Panc1 (cell line): ENCODE data around the gene SPARCL1. TPM values are rescaled to one million over a fixed set of nuclear protein-coding genes. Genes with fewer than 3 reads are reported as not detected.

Source experiments
- ATAC-seq: fragments of 200-7000 bp; cut with Tn5 transposase; 2 replicates; pipeline ENCODE4 v1.9.1; 2020; ENCODE audit warnings: mild to moderate bottlenecking, moderate library complexity
- BruUV-seq: library from RNA; stranded (reverse); fragments of 400-500 nt; replicated peaks from 2 replicates; lab custom pipeline; 2021; lab: Mats Ljungman, UMichigan
- CTCF ChIA-PET: fragments of 300-600 bp; sonication (Branson Sonifier 250); formaldehyde crosslinking; loops from one replicate; lab custom pipeline; 2022; ENCODE audit warnings: antibody characterized with exemption; lab: Charles Lee
- POLR2A ChIA-PET: fragments of 300-600 bp; sonication (Branson Sonifier 250); formaldehyde crosslinking; loops from one replicate; lab custom pipeline; 2022; ENCODE audit warnings: antibody characterized with exemption; lab: Charles Lee
- DNase-seq: peaks from one replicate; pipeline ENCODE4 v3.0.0-alpha.2; 2010; ENCODE audit warnings: low read depth, low spot score
- H3K27ac ChIP-seq: 2 replicates; pipeline ENCODE4 v1.5.1; 2011; ENCODE audit warnings: mild to moderate bottlenecking, low read length, inconsistent platforms
- H3K27me3 ChIP-seq: fragments of 200-500 bp; sonication (Bioruptor generic); 2 replicates; pipeline ENCODE4 v1.6.0; 2014; ENCODE audit warnings: low read length, inconsistent platforms; ENCODE audit not compliant: control insufficient read depth, insufficient read depth
- H3K36me3 ChIP-seq: fragments of 200-500 bp; sonication (Bioruptor generic); 2 replicates; pipeline ENCODE4 v1.5.1; 2014; ENCODE audit warnings: inconsistent platforms, mild to moderate bottlenecking, low read length, moderate library complexity; ENCODE audit not compliant: control insufficient read depth, insufficient read depth
- H3K4me1 ChIP-seq: 2 replicates; pipeline ENCODE4 v1.5.1; 2011; ENCODE audit warnings: inconsistent platforms, mild to moderate bottlenecking, low read length, moderate library complexity; ENCODE audit not compliant: control insufficient read depth, insufficient read depth
- H3K4me3 ChIP-seq, 2 experiments: 2 replicates each; pipeline ENCODE4 v1.5.1; 2011 to 2012; ENCODE audit warnings: low read depth in 2 of 2, low read length in 2 of 2, mild to moderate bottlenecking in 2 of 2, inconsistent platforms in 1 of 2, moderate library complexity in 1 of 2
- H3K9me3 ChIP-seq: fragments of 200-500 bp; sonication (Bioruptor generic); 2 replicates; pipeline ENCODE4 v1.5.1; 2014; ENCODE audit warnings: low read depth, mild to moderate bottlenecking, inconsistent platforms, low read length, moderate library complexity; ENCODE audit not compliant: control insufficient read depth, insufficient read depth
- POLR2AphosphoS5 ChIP-seq: IDR thresholded peaks from 2 replicates; pipeline ENCODE4 v1.6.1; 2012; ENCODE audit warnings: mild to moderate bottlenecking, low read depth, low read length, moderate library complexity
- SIN3A ChIP-seq: IDR thresholded peaks from 2 replicates; pipeline ENCODE4 v1.6.1; 2012; ENCODE audit warnings: low read depth, mild to moderate bottlenecking, low read length, moderate library complexity, borderline replicate concordance; ENCODE audit not compliant: insufficient read depth
- TCF7L2 ChIP-seq: IDR thresholded peaks from 2 replicates; pipeline ENCODE4 v1.6.1; 2011; ENCODE audit warnings: mild to moderate bottlenecking, low read depth, low read length, inconsistent platforms
- in situ Hi-C: cut with HindIII; loops from 2 replicates; pipeline ENCODE4 v1.10.0; 2016; ENCODE audit warnings: low sequenced_read_pairs, low pct_unique_long_range_greater_than_20kb
- intact Hi-C: fragments of 100-400 bp; cut with micrococcal nuclease; formaldehyde crosslinking; loops from one replicate; pipeline ENCODE4 v1.10.0; 2022; ENCODE audit not compliant: unreplicated experiment
- total RNA-seq: library from RNA; stranded (reverse); gene quantifications from one replicate; pipeline ENCODE4 v1.2.1, GENCODE V29; 2021; ENCODE audit not compliant: unreplicated experiment
- TF ChIP-seq, protein P1 (sequence below): fragments of 450-650 bp; IDR thresholded peaks from 2 replicates; pipeline ENCODE4 v1.5.1; 2017; ENCODE audit warnings: mild to moderate bottlenecking
- TF ChIP-seq, protein P2 (sequence below), 2 experiments: IDR thresholded peaks; 2 replicates each; pipeline ENCODE4 v1.6.1; 2011 to 2012; ENCODE audit warnings: low read depth in 2 of 2, control low read depth in 1 of 2, low read length in 1 of 2, mild to moderate bottlenecking in 1 of 2, moderate library complexity in 1 of 2; ENCODE audit not compliant: insufficient read depth in 1 of 2

The SPARCL1 gene
- total RNA-seq, 1 experiment from 2014 or later, result 0.57 TPM

DNA sequence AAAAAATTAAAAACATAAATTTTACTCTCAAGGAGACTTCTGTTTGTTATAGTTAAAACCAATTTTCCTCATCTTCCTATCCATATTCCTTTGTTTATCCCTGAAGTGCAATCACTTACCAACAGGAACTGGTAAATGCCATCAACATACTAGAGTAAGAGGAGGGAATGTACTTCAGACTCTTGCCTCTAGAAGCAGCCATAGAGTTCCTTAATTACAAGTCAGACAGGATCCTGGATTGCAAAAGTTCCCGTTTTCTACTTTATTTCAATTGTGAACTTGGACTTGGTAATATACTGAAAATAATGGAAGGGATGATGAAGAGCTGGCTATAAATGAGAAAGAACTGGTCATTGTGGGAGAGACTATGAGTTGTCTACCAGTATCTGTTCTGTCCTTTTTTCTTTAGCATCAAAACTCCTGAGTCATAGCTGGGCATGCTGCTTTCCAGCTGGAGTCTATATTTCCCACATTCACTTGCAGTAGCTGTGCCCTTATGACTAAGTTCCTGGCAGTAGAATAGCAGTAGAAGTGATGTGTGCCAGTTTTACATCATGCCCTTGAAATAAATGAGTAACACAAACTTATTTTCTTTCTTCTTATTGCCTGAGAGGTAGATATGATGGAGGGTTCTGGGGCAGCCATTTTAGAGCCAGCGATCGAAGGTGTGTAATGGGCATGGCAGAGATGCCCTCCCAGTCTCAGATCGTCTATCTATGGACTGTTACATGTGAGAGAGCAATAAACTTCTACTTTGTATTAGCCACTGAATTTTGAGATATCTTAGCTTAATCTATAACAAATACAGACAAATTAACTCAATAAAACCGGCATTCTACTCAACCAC lies 26.8 kb upstream of the SPARCL1 start:
- POLR2A ChIA-PET, result no interaction called here
- intact Hi-C loops (no loop called here), in situ Hi-C loops (no loop called here)
- Histone ChIP-seq H3K4me1 (no peaks in the 10 kb centered on the region), H3K9me3 (no peaks in the 10 kb centered on the region), H3K27me3 (no peaks in the 10 kb centered on the region), H3K36me3 (no peaks in the 10 kb centered on the region), H3K4me3 (no peak overlapping the region), H3K27ac (no peak overlapping the region)
- no peak for DNase-seq
- CTCF ChIA-PET, result no interaction called here
- ATAC-seq, result no peak
- TF ChIP-seq POLR2AphosphoS5 (no peak), TCF7L2 (no peak), SIN3A (no peak)
- TF ChIP-seq, protein P1, sequence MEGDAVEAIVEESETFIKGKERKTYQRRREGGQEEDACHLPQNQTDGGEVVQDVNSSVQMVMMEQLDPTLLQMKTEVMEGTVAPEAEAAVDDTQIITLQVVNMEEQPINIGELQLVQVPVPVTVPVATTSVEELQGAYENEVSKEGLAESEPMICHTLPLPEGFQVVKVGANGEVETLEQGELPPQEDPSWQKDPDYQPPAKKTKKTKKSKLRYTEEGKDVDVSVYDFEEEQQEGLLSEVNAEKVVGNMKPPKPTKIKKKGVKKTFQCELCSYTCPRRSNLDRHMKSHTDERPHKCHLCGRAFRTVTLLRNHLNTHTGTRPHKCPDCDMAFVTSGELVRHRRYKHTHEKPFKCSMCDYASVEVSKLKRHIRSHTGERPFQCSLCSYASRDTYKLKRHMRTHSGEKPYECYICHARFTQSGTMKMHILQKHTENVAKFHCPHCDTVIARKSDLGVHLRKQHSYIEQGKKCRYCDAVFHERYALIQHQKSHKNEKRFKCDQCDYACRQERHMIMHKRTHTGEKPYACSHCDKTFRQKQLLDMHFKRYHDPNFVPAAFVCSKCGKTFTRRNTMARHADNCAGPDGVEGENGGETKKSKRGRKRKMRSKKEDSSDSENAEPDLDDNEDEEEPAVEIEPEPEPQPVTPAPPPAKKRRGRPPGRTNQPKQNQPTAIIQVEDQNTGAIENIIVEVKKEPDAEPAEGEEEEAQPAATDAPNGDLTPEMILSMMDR, result no peak
- TF ChIP-seq, protein P2, sequence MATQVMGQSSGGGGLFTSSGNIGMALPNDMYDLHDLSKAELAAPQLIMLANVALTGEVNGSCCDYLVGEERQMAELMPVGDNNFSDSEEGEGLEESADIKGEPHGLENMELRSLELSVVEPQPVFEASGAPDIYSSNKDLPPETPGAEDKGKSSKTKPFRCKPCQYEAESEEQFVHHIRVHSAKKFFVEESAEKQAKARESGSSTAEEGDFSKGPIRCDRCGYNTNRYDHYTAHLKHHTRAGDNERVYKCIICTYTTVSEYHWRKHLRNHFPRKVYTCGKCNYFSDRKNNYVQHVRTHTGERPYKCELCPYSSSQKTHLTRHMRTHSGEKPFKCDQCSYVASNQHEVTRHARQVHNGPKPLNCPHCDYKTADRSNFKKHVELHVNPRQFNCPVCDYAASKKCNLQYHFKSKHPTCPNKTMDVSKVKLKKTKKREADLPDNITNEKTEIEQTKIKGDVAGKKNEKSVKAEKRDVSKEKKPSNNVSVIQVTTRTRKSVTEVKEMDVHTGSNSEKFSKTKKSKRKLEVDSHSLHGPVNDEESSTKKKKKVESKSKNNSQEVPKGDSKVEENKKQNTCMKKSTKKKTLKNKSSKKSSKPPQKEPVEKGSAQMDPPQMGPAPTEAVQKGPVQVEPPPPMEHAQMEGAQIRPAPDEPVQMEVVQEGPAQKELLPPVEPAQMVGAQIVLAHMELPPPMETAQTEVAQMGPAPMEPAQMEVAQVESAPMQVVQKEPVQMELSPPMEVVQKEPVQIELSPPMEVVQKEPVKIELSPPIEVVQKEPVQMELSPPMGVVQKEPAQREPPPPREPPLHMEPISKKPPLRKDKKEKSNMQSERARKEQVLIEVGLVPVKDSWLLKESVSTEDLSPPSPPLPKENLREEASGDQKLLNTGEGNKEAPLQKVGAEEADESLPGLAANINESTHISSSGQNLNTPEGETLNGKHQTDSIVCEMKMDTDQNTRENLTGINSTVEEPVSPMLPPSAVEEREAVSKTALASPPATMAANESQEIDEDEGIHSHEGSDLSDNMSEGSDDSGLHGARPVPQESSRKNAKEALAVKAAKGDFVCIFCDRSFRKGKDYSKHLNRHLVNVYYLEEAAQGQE (IDR thresholded peaks at IDR 0.05; ENCODE audit: insufficient read depth in 1 of 2, low read depth in 2 of 2, low read length in 1 of 2), result no peak
- BruUV-seq, result no TSS peak

DNA sequence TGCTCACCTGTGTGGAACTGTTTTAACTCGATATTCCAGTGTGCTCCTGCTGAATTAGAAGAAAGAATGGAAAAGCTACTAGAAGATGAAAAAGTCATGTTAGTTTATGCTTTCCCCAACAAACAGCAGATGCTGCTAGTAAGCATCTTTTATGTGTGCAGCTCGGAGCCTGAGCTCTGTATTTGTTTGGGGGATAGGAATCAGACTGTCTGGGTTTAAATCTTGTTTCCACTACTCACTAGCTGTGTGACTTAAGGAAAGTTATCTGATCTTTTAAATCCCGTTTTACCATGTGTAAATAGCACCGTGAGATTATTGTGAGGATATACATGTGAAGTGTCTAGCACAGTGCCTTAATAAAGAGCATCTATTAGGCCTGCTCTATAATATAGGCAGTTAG lies 24.0 kb upstream of the SPARCL1 start:
- Histone ChIP-seq H3K27me3 (no peaks in the 10 kb centered on the region), H3K9me3 (no peaks in the 10 kb centered on the region), H3K4me1 (no peaks in the 10 kb centered on the region), H3K4me3 (no peak overlapping the region), H3K36me3 (no peaks in the 10 kb centered on the region), H3K27ac (no peak overlapping the region)
- no TSS peak for BruUV-seq
- intact Hi-C loops (no loop called here), in situ Hi-C loops (no loop called here)
- TF ChIP-seq, protein P1, result no peak
- no peak for TF ChIP-seq TCF7L2
- TF ChIP-seq SIN3A, result no peak
- TF ChIP-seq, protein P2 (IDR thresholded peaks at IDR 0.05; ENCODE audit: insufficient read depth in 1 of 2, low read depth in 2 of 2, low read length in 1 of 2), result no peak
- no peak for TF ChIP-seq POLR2AphosphoS5
- ATAC-seq (no peak), DNase-seq (no peak)
- CTCF ChIA-PET, result no interaction called here
- POLR2A ChIA-PET, result no interaction called here
